IMR-90 (cell line): ENCODE data around the gene DMRT3. TPM values are rescaled to one million over a fixed set of nuclear protein-coding genes. Genes with fewer than 3 reads are reported as not detected.

ENCODE experiments used
- ATAC-seq: fragments of 200-7000 bp; cut with Tn5 transposase; 2 replicates; pipeline ENCODE4 v1.9.1; 2020; ENCODE audit warnings: low read depth, mild to moderate bottlenecking, moderate library complexity
- BruUV-seq: library from RNA; stranded (reverse); fragments of 400-500 nt; replicated peaks from 2 replicates; lab custom pipeline; 2021; lab: Mats Ljungman, UMichigan
- CTCF ChIA-PET: fragments of 300-600 bp; formaldehyde crosslinking; extraction: SDS; loops from one replicate; lab custom pipeline; 2021; ENCODE audit warnings: antibody characterized with exemption; lab: Yijun Ruan, JAX
- POLR2A ChIA-PET: fragments of 300-600 bp; sonication (Branson Sonifier 250); formaldehyde crosslinking; loops from one replicate; lab custom pipeline; 2022; ENCODE audit warnings: antibody characterized with exemption; ENCODE audit not compliant: unreplicated experiment; lab: Charles Lee
- DNase-seq: peaks from one replicate; pipeline ENCODE4 v3.0.0; 2013
- H2AFZ ChIP-seq: replicated peaks from 2 replicates; pipeline ENCODE3; 2013; ENCODE audit warnings: low read length, mild to moderate bottlenecking; ENCODE audit not compliant: poor library complexity
- H2AK5ac ChIP-seq: 2 replicates; pipeline ENCODE4 v1.6.1; 2013; ENCODE audit warnings: low read depth, low read length, inconsistent platforms
- H2AK9ac ChIP-seq: replicated peaks from 2 replicates; pipeline ENCODE3; 2013; ENCODE audit warnings: mild to moderate bottlenecking, low read depth, low read length, moderate library complexity; ENCODE audit not compliant: poor library complexity
- H2BK120ac ChIP-seq: 2 replicates; pipeline ENCODE4 v1.6.1; 2013; ENCODE audit warnings: low read depth, low read length, inconsistent platforms
- H2BK15ac ChIP-seq: 3 replicates; pipeline ENCODE4 v1.6.1; 2013; ENCODE audit warnings: low read depth, low read length, inconsistent platforms
- H2BK20ac ChIP-seq: 2 replicates; pipeline ENCODE4 v1.6.1; 2013; ENCODE audit warnings: low read depth, mild to moderate bottlenecking, inconsistent platforms, low read length, moderate library complexity
- H2BK5ac ChIP-seq: 2 replicates; pipeline ENCODE4 v1.6.1; 2013; ENCODE audit warnings: mild to moderate bottlenecking, low read depth, low read length, inconsistent platforms; ENCODE audit not compliant: poor library complexity, severe bottlenecking
- H3K14ac ChIP-seq: replicated peaks from 2 replicates; pipeline ENCODE4 v1.6.1; 2013; ENCODE audit warnings: low read depth, low read length, inconsistent platforms
- H3K18ac ChIP-seq: 2 replicates; pipeline ENCODE4 v1.6.1; 2013; ENCODE audit warnings: low read depth, low read length, control low read depth
- H3K23ac ChIP-seq: 2 replicates; pipeline ENCODE4 v1.6.1; 2013; ENCODE audit warnings: low read depth, low read length, inconsistent platforms
- H3K27ac ChIP-seq: 2 replicates; pipeline ENCODE4 v1.5.1; 2013; ENCODE audit warnings: mild to moderate bottlenecking, control low read depth, low read length; ENCODE audit not compliant: insufficient read depth
- H3K27me3 ChIP-seq: 2 replicates; pipeline ENCODE4 v1.6.1; 2013; ENCODE audit warnings: low read length; ENCODE audit not compliant: control insufficient read depth, insufficient read depth
- H3K36me3 ChIP-seq: 2 replicates; pipeline ENCODE4 v1.6.1; 2013; ENCODE audit warnings: low read length, mixed read lengths; ENCODE audit not compliant: control insufficient read depth, insufficient read depth
- H3K4ac ChIP-seq: 2 replicates; pipeline ENCODE4 v1.6.1; 2013; ENCODE audit warnings: low read depth, low read length, inconsistent platforms
- H3K4me1 ChIP-seq: 2 replicates; pipeline ENCODE4 v1.6.1; 2013; ENCODE audit warnings: low read length, mixed read lengths; ENCODE audit not compliant: control insufficient read depth, insufficient read depth
- H3K4me2 ChIP-seq: 2 replicates; pipeline ENCODE4 v1.6.1; 2013; ENCODE audit warnings: low read depth, mild to moderate bottlenecking, control low read depth, low read length, moderate library complexity
- H3K4me3 ChIP-seq: 2 replicates; pipeline ENCODE4 v1.5.1; 2013; ENCODE audit warnings: low read depth, mild to moderate bottlenecking, control low read depth, low read length, moderate library complexity; ENCODE audit not compliant: insufficient read depth
- H3K56ac ChIP-seq: 2 replicates; pipeline ENCODE4 v1.6.1; 2013; ENCODE audit warnings: low read length, inconsistent platforms; ENCODE audit not compliant: insufficient read depth; ENCODE audit errors: extremely low read depth
- H3K79me1 ChIP-seq, 2 experiments: 2 replicates each; pipeline ENCODE4 v1.6.1; 2013; ENCODE audit warnings: low read length in 2 of 2, inconsistent platforms in 1 of 2, low read depth in 1 of 2
- H3K9ac ChIP-seq: 2 replicates; pipeline ENCODE4 v1.6.1; 2013; ENCODE audit warnings: low read depth, low read length, control low read depth
- H3K9me1 ChIP-seq: 2 replicates; pipeline ENCODE4 v1.6.1; 2013; ENCODE audit warnings: low read length, inconsistent platforms; ENCODE audit not compliant: insufficient read depth
- H3K9me3 ChIP-seq: 2 replicates; pipeline ENCODE4 v1.6.1; 2013; ENCODE audit warnings: low read length; ENCODE audit not compliant: control insufficient read depth, insufficient read depth
- H4K20me1 ChIP-seq: 2 replicates; pipeline ENCODE4 v1.6.1; 2013; ENCODE audit warnings: low read length, inconsistent platforms; ENCODE audit not compliant: insufficient read depth
- H4K5ac ChIP-seq: 2 replicates; pipeline ENCODE4 v1.6.1; 2013; ENCODE audit warnings: mild to moderate bottlenecking, low read depth, low read length, control low read depth
- H4K8ac ChIP-seq, 2 experiments: 2 replicates each; pipeline ENCODE4 v1.6.1; 2013; ENCODE audit warnings: low read depth in 2 of 2, low read length in 2 of 2, control low read depth in 1 of 2, inconsistent platforms in 1 of 2
- H4K91ac ChIP-seq: 2 replicates; pipeline ENCODE4 v1.6.1; 2013; ENCODE audit warnings: low read depth, low read length, inconsistent platforms; ENCODE audit not compliant: insufficient read depth
- CHD1 ChIP-seq: IDR thresholded peaks from 2 replicates; pipeline ENCODE4 v1.6.1; 2012; ENCODE audit warnings: low read depth, low read length, improper control_type of control experiment
- FOS ChIP-seq: fragments of 150-350 bp; IDR thresholded peaks from 2 replicates; pipeline ENCODE4 v1.6.1; 2016; ENCODE audit warnings: low read depth, low read length
- MAZ ChIP-seq: IDR thresholded peaks from 2 replicates; pipeline ENCODE4 v1.6.1; 2012; ENCODE audit warnings: low read depth, mild to moderate bottlenecking, low read length, improper control_type of control experiment, moderate library complexity, borderline replicate concordance
- NFE2L2 ChIP-seq: fragments of 150-350 bp; IDR thresholded peaks from 2 replicates; pipeline ENCODE4 v1.6.1; 2016; ENCODE audit warnings: low read depth, mild to moderate bottlenecking, low read length
- RFX5 ChIP-seq: IDR thresholded peaks from 2 replicates; pipeline ENCODE4 v1.8.0; 2012; ENCODE audit warnings: low read depth, mild to moderate bottlenecking, low read length, moderate library complexity
- WGBS, 2 experiments: methylation state at CpG; one replicate each; pipeline versions ENCODE4 v1.1.5 to v1.1.7; 2013; ENCODE audit warnings: missing lambda C conversion rate in 2 of 2; ENCODE audit not compliant: insufficient read length in 1 of 2; ENCODE audit errors: extremely low coverage in 2 of 2; 5-methylcytosine and 5-hydroxymethylcytosine counted together
- dilution Hi-C: fragments of 300-500 bp; cut with HindIII; formaldehyde crosslinking; loops from one replicate; pipeline ENCODE4 v1.14.3; 2018; ENCODE audit warnings: low sequenced_read_pairs; ENCODE audit not compliant: unreplicated experiment
- in situ Hi-C: fragments of 300-500 bp; cut with MboI; formaldehyde crosslinking; loops from 3 replicates; pipeline ENCODE4 v1.14.3; 2019; ENCODE audit warnings: low sequenced_read_pairs, inconsistent platforms, mixed read lengths
- intact Hi-C: fragments of 100-400 bp; cut with micrococcal nuclease; formaldehyde crosslinking; loops from 2 replicates; pipeline ENCODE4 v1.10.0; 2022
- polyA plus RNA-seq, 3 experiments: library from polyadenylated mRNA; depleted of rRNA; stranded (reverse); fragments of >200 nt; gene quantifications; 2 replicates each; pipeline ENCODE4 v1.2.3, GENCODE V29; 2012; ENCODE audit warnings: low replicate concordance in 1 of 3
- total RNA-seq: library from RNA; depleted of rRNA; stranded (reverse); fragments of >200 nt; gene quantifications from 2 replicates; pipeline ENCODE4 v1.2.3, GENCODE V29; 2012
- TF ChIP-seq, protein P1 (sequence below): fragments of 150-350 bp; IDR thresholded peaks from 2 replicates; pipeline ENCODE4 v1.6.1; 2016; ENCODE audit warnings: low read depth, mild to moderate bottlenecking, low read length, moderate library complexity, borderline replicate concordance

Gene DMRT3
- total and polyA plus RNA-seq, 2 of the 4 experiments (the other 2 are of a cell fraction) = not detected

DNA sequence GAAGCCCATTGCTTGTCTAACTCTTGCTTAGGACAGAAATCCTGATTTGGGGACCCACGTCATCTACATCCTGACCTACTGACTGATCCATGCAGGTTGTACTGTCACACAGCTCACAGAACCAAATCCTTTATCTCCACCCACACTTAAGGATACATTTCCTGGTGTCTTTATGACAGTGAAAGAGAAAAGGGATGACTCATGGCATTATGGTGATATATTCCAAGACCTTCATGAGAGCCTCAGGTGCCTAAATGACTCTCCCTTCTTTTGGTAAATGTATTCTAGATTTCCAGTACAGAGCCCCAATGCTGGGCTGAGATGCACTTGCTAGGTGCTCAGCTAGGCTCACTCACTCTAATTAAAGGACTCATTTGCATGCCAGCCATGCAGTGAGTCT, 47.7 kb downstream of the DMRT3 start:
- in situ Hi-C loops = no loop called here
- intact Hi-C loops = no loop called here
- no peaks in the 10 kb centered on the region for H3K79me1 ChIP-seq
- no peak overlapping the region for H2BK15ac ChIP-seq
- ChIA-PET CTCF (interaction anchor here (0.6 kb wide), 1 partner anchor 154 kb away, joined by 3 read pairs; no protein-coding TSS in a partner anchor), POLR2A (no interaction called here)
- dilution Hi-C loops = no loop called here
- H4K91ac ChIP-seq = no peak overlapping the region
- H3K4me2 ChIP-seq = no peak overlapping the region
- no peak overlapping the region for H2AK5ac ChIP-seq
- H3K27me3 ChIP-seq = no peaks in the 10 kb centered on the region
- H4K5ac ChIP-seq = no peak overlapping the region
- no peak overlapping the region for H2AFZ ChIP-seq
- H3K23ac ChIP-seq = no peak overlapping the region
- H4K20me1 ChIP-seq = no peaks in the 10 kb centered on the region
- no peak overlapping the region for H2BK120ac ChIP-seq
- no TSS peak for BruUV-seq
- H2BK5ac ChIP-seq = no peak overlapping the region
- no peak overlapping the region for H2AK9ac ChIP-seq
- H3K27ac ChIP-seq = no peak overlapping the region
- no peak overlapping the region for H3K18ac ChIP-seq
- no peaks in the 10 kb centered on the region for H3K9me1 ChIP-seq
- no peak overlapping the region for H3K9ac ChIP-seq
- H3K56ac ChIP-seq = no peak overlapping the region
- no peak for TF ChIP-seq MAZ
- TF ChIP-seq, protein P1, sequence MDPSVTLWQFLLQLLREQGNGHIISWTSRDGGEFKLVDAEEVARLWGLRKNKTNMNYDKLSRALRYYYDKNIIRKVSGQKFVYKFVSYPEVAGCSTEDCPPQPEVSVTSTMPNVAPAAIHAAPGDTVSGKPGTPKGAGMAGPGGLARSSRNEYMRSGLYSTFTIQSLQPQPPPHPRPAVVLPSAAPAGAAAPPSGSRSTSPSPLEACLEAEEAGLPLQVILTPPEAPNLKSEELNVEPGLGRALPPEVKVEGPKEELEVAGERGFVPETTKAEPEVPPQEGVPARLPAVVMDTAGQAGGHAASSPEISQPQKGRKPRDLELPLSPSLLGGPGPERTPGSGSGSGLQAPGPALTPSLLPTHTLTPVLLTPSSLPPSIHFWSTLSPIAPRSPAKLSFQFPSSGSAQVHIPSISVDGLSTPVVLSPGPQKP = no peak
- no peak for TF ChIP-seq FOS
- TF ChIP-seq NFE2L2 = no peak
- TF ChIP-seq RFX5 = no peak
- TF ChIP-seq CHD1 = no peak
- no peaks in the 10 kb centered on the region for H3K4me1 ChIP-seq
- DNase-seq = no peak
- no peaks in the 10 kb centered on the region for H3K36me3 ChIP-seq
- no CpG with 5 or more reads among the region's 1 CpG for WGBS, 2 experiments
- H3K9me3 ChIP-seq = no peaks in the 10 kb centered on the region
- ATAC-seq = no peak
- H3K14ac ChIP-seq = no peak overlapping the region
- H3K4me3 ChIP-seq = no peak overlapping the region
- no peak overlapping the region for H2BK20ac ChIP-seq
- H4K8ac ChIP-seq = no peak overlapping the region
- H3K4ac ChIP-seq = no peak overlapping the region
